CD14-positive monocyte (primary cell): ENCODE results near the gene SMG6. TPM values are rescaled to one million over a fixed set of nuclear protein-coding genes. Genes with fewer than 3 reads are reported as not detected.

Source experiments
- DNase-seq, 3 donors: peaks; one replicate each; pipeline ENCODE4 v3.0.0-alpha.2; 2011 to 2022
- H2AFZ ChIP-seq: 2 replicates; pipeline ENCODE4 v1.6.0; 2012; ENCODE audit warnings: mild to moderate bottlenecking, low read depth, low read length, inconsistent platforms; ENCODE audit not compliant: insufficient read depth, poor library complexity, severe bottlenecking
- H3K27ac ChIP-seq, 2 donors: 1 replicate in 1 of 2; 2 replicates in 1 of 2; pipeline ENCODE4 v1.5.1; 2012 to 2013; ENCODE audit warnings: low read length in 2 of 2, control low read depth in 1 of 2, inconsistent platforms in 1 of 2, low read depth in 1 of 2, mild to moderate bottlenecking in 1 of 2
- H3K27me3 ChIP-seq, 2 donors: one replicate each; pipeline versions ENCODE4 v1.6.0 to v1.6.1; 2011 to 2013; ENCODE audit warnings: low read length in 2 of 2; ENCODE audit not compliant: control insufficient read depth in 2 of 2, insufficient read depth in 2 of 2
- H3K36me3 ChIP-seq, 2 donors: replicated peaks in 1 of 2; 1 replicate in 1 of 2; 2 replicates in 1 of 2; pipeline versions ENCODE4 v1.5.1 to v1.6.1; 2012 to 2013; ENCODE audit warnings: low read length in 2 of 2, control low read depth in 1 of 2, inconsistent platforms in 1 of 2, mild to moderate bottlenecking in 1 of 2; ENCODE audit not compliant: insufficient read depth in 2 of 2, control insufficient read depth in 1 of 2
- H3K4me1 ChIP-seq, 2 donors: 1 replicate in 1 of 2; 2 replicates in 1 of 2; pipeline versions ENCODE4 v1.5.1 to v1.6.1; 2012 to 2013; ENCODE audit warnings: low read length in 2 of 2, control low read depth in 1 of 2, inconsistent platforms in 1 of 2, mild to moderate bottlenecking in 1 of 2, moderate library complexity in 1 of 2; ENCODE audit not compliant: insufficient read depth in 2 of 2, control insufficient read depth in 1 of 2
- H3K4me2 ChIP-seq: replicated peaks from 2 replicates; pipeline ENCODE3; 2012; ENCODE audit warnings: low read length, moderate library complexity, mild to moderate bottlenecking; ENCODE audit not compliant: poor library complexity, severe bottlenecking; ENCODE audit errors: extremely low read depth
- H3K4me3 ChIP-seq, 3 experiments: fragments of 200-600 bp in 1 of 3; sonication (generic) in 1 of 3; replicated peaks in 1 of 3; 1 replicate in 2 of 3; 2 replicates in 1 of 3; pipeline ENCODE4 v1.5.1; 2011 to 2013; ENCODE audit warnings: low read length in 3 of 3, mild to moderate bottlenecking in 3 of 3, control low read depth in 2 of 3, low read depth in 2 of 3, inconsistent platforms in 1 of 3, moderate library complexity in 1 of 3
- H3K79me2 ChIP-seq: 2 replicates; pipeline ENCODE4 v1.6.0; 2012; ENCODE audit warnings: mild to moderate bottlenecking, control low read depth, inconsistent platforms, low read length, moderate library complexity; ENCODE audit not compliant: insufficient read depth
- H3K9ac ChIP-seq: 2 replicates; pipeline ENCODE4 v1.6.0; 2017; ENCODE audit warnings: low read length, mild to moderate bottlenecking; ENCODE audit not compliant: insufficient read depth, poor library complexity, severe bottlenecking
- H3K9me3 ChIP-seq, 2 donors: replicated peaks in 1 of 2; 1 replicate in 1 of 2; 2 replicates in 1 of 2; pipeline versions ENCODE4 v1.5.1 to v1.6.1; 2012 to 2013; ENCODE audit warnings: low read length in 2 of 2, control low read depth in 1 of 2; ENCODE audit not compliant: control insufficient read depth in 1 of 2, insufficient read depth in 1 of 2
- H4K20me1 ChIP-seq: 2 replicates; pipeline ENCODE4 v1.6.0; 2012; ENCODE audit warnings: mild to moderate bottlenecking, low read length, control low read depth, moderate library complexity; ENCODE audit not compliant: insufficient read depth
- H3K27ac Mint-ChIP-seq, 7 donors: one replicate each; pipeline ENCODE4 v1.8.0; 2020; ENCODE audit warnings: mild to moderate bottlenecking in 7 of 7, mixed read lengths in 7 of 7, moderate library complexity in 6 of 7, inconsistent platforms in 2 of 7
- H3K27me3 Mint-ChIP-seq, 3 donors: one replicate each; pipeline ENCODE4 v1.8.0; 2021 to 2022; ENCODE audit warnings: low read depth in 3 of 3, mild to moderate bottlenecking in 3 of 3, mixed read lengths in 3 of 3, moderate library complexity in 3 of 3, inconsistent platforms in 1 of 3
- H3K36me3 Mint-ChIP-seq, 2 donors: one replicate each; pipeline ENCODE4 v1.8.0; 2020; ENCODE audit warnings: mixed read lengths in 2 of 2, inconsistent platforms in 1 of 2, mild to moderate bottlenecking in 1 of 2
- H3K4me1 Mint-ChIP-seq: one replicate; pipeline ENCODE4 v1.8.0; 2020; ENCODE audit warnings: mild to moderate bottlenecking, mixed read lengths
- H3K4me3 Mint-ChIP-seq, 2 donors: one replicate each; pipeline ENCODE4 v1.8.0; 2020; ENCODE audit warnings: mild to moderate bottlenecking in 2 of 2, mixed read lengths in 2 of 2, moderate library complexity in 1 of 2
- H3K9me3 Mint-ChIP-seq, 7 donors: one replicate each; pipeline ENCODE4 v1.8.0; 2020 to 2022; ENCODE audit warnings: mixed read lengths in 7 of 7, mild to moderate bottlenecking in 6 of 7, moderate library complexity in 6 of 7, inconsistent platforms in 2 of 7
- WGBS: methylation state at CpG from one replicate; pipeline ENCODE4 v1.1.5; 2013; ENCODE audit warnings: missing lambda C conversion rate; ENCODE audit not compliant: insufficient coverage; 5-methylcytosine and 5-hydroxymethylcytosine counted together
- intact Hi-C, 2 donors: fragments of 100-400 bp; cut with micrococcal nuclease; formaldehyde crosslinking; loops; one replicate each; pipeline versions ENCODE4 v1.15.0 to v1.15.1; 2023
- polyA plus RNA-seq, 3 donors: library from polyadenylated mRNA; depleted of rRNA in 1 of 3; unstranded in 2 of 3; stranded (reverse) in 1 of 3; fragments of 300-500 nt in 2 of 3; fragments of >200 nt in 1 of 3; fragmentation: Illumina TruSeq in 2 of 3; gene quantifications; 1 replicate in 2 of 3; 2 replicates in 1 of 3; pipeline ENCODE4 v1.2.3, GENCODE V29; 2012 to 2021
- TF ChIP-seq, protein P1 (sequence below): fragments of 200-600 bp; IDR thresholded peaks from one replicate; pipeline ENCODE4 v1.8.0; 2022; ENCODE audit warnings: antibody characterized with exemption, mild to moderate bottlenecking

The SMG6 gene
- polyA plus RNA-seq, 3 donors: 0.67 to 7.1 (median 1.1) TPM

DNA sequence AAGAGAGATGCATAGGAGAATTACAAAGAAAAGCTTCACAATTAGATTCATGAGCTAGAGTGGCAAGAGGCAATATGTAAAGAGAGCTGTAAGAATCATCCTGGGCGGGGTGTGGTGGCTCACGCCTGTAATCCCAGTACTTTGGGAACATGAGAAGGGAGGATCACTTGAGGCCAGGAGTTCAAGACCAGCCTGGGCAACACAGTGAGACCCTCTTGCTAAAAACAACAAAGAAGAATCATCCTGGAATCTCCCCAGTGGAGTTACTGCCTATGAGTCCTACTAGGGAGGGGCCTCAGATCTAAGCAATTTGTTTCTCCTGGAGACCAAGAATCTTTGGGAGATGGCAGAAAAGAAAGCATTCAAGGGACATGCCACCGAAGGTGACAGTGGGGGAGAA lies 129.6 kb downstream of the SMG6 start:
- no peak for DNase-seq
- Histone ChIP-seq H3K4me3 (no peak overlapping the region), H4K20me1 (no peaks in the 10 kb centered on the region), H3K4me2 (no peak overlapping the region), H3K27ac (no peak overlapping the region), H3K27me3 (no peaks in the 10 kb centered on the region), H2AFZ (no peak overlapping the region), H3K36me3 (peaks cover 13 to 78% of the 10 kb centered on the region in 2 donors), H3K79me2 (no peaks in the 10 kb centered on the region), H3K9me3 (no peaks in the 10 kb centered on the region), H3K4me1 (peaks cover 9 to 13% of the 10 kb centered on the region in 2 donors), H3K9ac (no peak overlapping the region)
- Mint-ChIP-seq H3K4me3 (no peak overlapping the region), H3K36me3 (peaks cover 64 to 73% of the 10 kb centered on the region in 2 donors), H3K27me3 (peaks cover 1 to 2% (median 1%) of the 10 kb centered on the region in 3 donors), H3K4me1 (peaks cover 21% of the 10 kb centered on the region), H3K9me3 (no peaks in the 10 kb centered on the region), H3K27ac (no peak overlapping the region)
- WGBS: 100% methylated on average over 1 of the region's 3 CpGs
- intact Hi-C loops: no loop called here
- TF ChIP-seq, protein P1, sequence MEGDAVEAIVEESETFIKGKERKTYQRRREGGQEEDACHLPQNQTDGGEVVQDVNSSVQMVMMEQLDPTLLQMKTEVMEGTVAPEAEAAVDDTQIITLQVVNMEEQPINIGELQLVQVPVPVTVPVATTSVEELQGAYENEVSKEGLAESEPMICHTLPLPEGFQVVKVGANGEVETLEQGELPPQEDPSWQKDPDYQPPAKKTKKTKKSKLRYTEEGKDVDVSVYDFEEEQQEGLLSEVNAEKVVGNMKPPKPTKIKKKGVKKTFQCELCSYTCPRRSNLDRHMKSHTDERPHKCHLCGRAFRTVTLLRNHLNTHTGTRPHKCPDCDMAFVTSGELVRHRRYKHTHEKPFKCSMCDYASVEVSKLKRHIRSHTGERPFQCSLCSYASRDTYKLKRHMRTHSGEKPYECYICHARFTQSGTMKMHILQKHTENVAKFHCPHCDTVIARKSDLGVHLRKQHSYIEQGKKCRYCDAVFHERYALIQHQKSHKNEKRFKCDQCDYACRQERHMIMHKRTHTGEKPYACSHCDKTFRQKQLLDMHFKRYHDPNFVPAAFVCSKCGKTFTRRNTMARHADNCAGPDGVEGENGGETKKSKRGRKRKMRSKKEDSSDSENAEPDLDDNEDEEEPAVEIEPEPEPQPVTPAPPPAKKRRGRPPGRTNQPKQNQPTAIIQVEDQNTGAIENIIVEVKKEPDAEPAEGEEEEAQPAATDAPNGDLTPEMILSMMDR: no peak

DNA sequence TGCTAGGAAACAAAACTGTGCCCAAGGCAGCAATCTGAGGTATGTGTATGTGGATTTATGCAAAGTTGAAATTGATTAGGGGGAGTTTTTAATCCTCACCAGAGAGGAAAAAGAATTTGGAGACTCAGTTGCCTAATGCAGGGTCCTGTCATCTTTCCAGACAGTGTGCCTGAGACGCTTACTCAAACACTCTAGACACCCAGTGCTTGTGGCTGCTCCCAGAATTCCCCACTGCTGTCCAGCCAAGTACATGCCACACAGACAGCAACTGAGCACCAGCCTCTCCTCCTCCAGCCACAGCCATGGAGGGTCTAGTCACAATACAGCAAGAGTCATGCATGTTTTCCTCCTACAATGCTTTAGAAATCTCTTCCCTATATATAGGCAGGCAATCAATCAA lies 130.6 kb downstream of the SMG6 start:
- TF ChIP-seq, protein P1: no peak
- H3K9me3 ChIP-seq: no peaks in the 10 kb centered on the region
- H3K9ac ChIP-seq: no peak overlapping the region
- H3K4me2 ChIP-seq: no peak overlapping the region
- H3K36me3 ChIP-seq: peaks cover 13 to 80% of the 10 kb centered on the region in 2 donors
- Mint-ChIP-seq H3K36me3 (peaks cover 69 to 71% of the 10 kb centered on the region in 2 donors), H3K9me3 (no peaks in the 10 kb centered on the region), H3K27ac (peak overlapping the region in 2 of 7 donors; percentile 2 to 36), H3K27me3 (peaks cover 0 to 2% (median 1%) of the 10 kb centered on the region in 3 donors), H3K4me1 (peaks cover 19% of the 10 kb centered on the region), H3K4me3 (no peak overlapping the region)
- H3K79me2 ChIP-seq: no peaks in the 10 kb centered on the region
- peaks cover 7 to 10% of the 10 kb centered on the region in 2 donors for H3K4me1 ChIP-seq
- WGBS: 92% methylated on average over 1 of the region's 1 CpG
- no peaks in the 10 kb centered on the region for H3K27me3 ChIP-seq
- intact Hi-C loops: no loop called here
- H3K27ac ChIP-seq: no peak overlapping the region
- H2AFZ ChIP-seq: no peak overlapping the region
- no peak overlapping the region for H3K4me3 ChIP-seq
- no peaks in the 10 kb centered on the region for H4K20me1 ChIP-seq
- DNase-seq: no peak
